ENCODE data around the gene CIPC. TPM values are rescaled to one million over a fixed set of nuclear protein-coding genes. Genes with fewer than 3 reads are reported as not detected.
A peak's percentile ranks its signal among the peaks of the same experiment; 100 is the strongest.

Gene CIPC
- polyA plus RNA-seq, 1 donor, result 21.3 TPM

GRCh38 chr14:77103475-77103874, 5.4 kb downstream of the CIPC start:
- DNase-seq, result no peak

- no peak for DNase-seq
These were observed 5.9 kb downstream of the CIPC start for GRCh38 chr14:77103951-77104350.

GRCh38 chr14:77104393-77104792, 6.3 kb downstream of the CIPC start:
- DNase-seq, result no peak

GRCh38 chr14:77105145-77105939, 7.3 kb downstream of the CIPC start:
- DNase-seq, result no peak

GRCh38 chr14:77106666-77107065, 8.6 kb downstream of the CIPC start:
- no peak for DNase-seq

GRCh38 chr14:77107228-77107627, 9.2 kb downstream of the CIPC start:
- DNase-seq, result no peak

GRCh38 chr14:77108753-77109152, 10.7 kb downstream of the CIPC start:
- no peak for DNase-seq

- DNase-seq, result no peak
These were observed 11.6 kb downstream of the CIPC start for GRCh38 chr14:77109656-77110055.

GRCh38 chr14:77110286-77110685, 12.2 kb downstream of the CIPC start:
- no peak for DNase-seq

- DNase-seq, result no peak
These were observed 13.0 kb downstream of the CIPC start for GRCh38 chr14:77111021-77111420.

GRCh38 chr14:77113644-77114043, 15.6 kb downstream of the CIPC start:
- no peak for DNase-seq

- DNase-seq, result no peak
These were observed 16.6 kb downstream of the CIPC start for GRCh38 chr14:77114609-77115008.

GRCh38 chr14:77116172-77116817, 18.2 kb downstream of the CIPC start:
- DNase-seq, result no peak

GRCh38 chr14:77119851-77120250, 21.8 kb downstream of the CIPC start:
- DNase-seq, result no peak

- DNase-seq, result no peak
These were observed 23.0 kb downstream of the CIPC start for GRCh38 chr14:77120771-77121743.

- DNase-seq, result no peak
These were observed 24.6 kb downstream of the CIPC start for GRCh38 chr14:77122526-77123125.

GRCh38 chr14:77123381-77124325, 25.6 kb downstream of the CIPC start:
- DNase-seq, result no peak

GRCh38 chr14:77124345-77125280, 26.6 kb downstream of the CIPC start:
- DNase-seq, result peak; percentile 34

GRCh38 chr14:77125281-77125801, 27.3 kb downstream of the CIPC start:
- DNase-seq, result no peak

- DNase-seq, result no peak
These were observed 27.8 kb downstream of the CIPC start for GRCh38 chr14:77125823-77126325.

All from hindlimb muscle (tissue), 1 donor.